ENCODE data around the gene GUCY1A2. TPM values are rescaled to one million over a fixed set of nuclear protein-coding genes. Genes with fewer than 3 reads are reported as not detected.

GUCY1A2 gene
- total RNA-seq, 2 donors from 2014 or later, result 1.7 to 7.2 TPM

DNA sequence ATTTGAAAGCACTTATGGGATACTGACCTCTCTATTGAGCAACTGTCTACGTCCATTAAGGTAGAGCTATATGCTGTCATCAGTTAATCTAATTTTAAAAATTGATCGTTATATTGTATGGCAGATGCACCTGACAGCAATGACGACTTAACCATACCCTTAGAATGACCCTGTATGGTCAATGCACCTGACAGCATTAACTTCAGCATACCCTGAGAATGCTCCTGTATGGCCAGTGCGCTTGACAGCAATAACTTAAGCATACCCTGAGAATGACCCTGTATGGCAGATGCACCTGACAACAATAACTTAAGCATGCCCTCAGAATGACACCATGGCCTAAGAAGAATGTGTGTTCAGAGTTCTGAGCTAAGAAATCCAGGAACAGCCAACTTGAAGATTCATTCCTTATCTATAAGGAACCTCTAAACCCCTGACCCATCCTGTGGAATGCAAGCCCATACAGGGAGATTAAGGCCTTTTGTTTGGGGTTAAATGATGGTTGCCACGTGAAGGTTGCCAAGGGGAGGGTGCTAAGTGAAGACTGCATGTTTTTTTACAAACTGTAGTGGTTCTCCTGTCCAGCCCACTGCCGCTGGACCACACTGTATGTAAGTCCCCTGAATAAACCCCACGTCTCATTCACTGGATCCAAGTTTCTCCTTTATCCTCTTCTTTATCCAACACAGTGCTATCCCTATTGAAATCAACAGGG lies 138.3 kb downstream of the GUCY1A2 start:
- no peaks in the 10 kb centered on the region for H3K27me3 ChIP-seq
- no peaks in the 10 kb centered on the region for H3K36me3 ChIP-seq
- DNase-seq (ENCODE audit: low spot score), result no peak
- H3K4me1 ChIP-seq, result no peaks in the 10 kb centered on the region
- no peak overlapping the region for H3K4me3 ChIP-seq
- no peak overlapping the region for H3K27ac ChIP-seq
- peaks cover 0 to 3% of the 10 kb centered on the region in 2 donors for H3K9me3 ChIP-seq
- TF ChIP-seq, protein P1, sequence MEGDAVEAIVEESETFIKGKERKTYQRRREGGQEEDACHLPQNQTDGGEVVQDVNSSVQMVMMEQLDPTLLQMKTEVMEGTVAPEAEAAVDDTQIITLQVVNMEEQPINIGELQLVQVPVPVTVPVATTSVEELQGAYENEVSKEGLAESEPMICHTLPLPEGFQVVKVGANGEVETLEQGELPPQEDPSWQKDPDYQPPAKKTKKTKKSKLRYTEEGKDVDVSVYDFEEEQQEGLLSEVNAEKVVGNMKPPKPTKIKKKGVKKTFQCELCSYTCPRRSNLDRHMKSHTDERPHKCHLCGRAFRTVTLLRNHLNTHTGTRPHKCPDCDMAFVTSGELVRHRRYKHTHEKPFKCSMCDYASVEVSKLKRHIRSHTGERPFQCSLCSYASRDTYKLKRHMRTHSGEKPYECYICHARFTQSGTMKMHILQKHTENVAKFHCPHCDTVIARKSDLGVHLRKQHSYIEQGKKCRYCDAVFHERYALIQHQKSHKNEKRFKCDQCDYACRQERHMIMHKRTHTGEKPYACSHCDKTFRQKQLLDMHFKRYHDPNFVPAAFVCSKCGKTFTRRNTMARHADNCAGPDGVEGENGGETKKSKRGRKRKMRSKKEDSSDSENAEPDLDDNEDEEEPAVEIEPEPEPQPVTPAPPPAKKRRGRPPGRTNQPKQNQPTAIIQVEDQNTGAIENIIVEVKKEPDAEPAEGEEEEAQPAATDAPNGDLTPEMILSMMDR (IDR thresholded peaks at IDR 0.05), result no peak

DNA sequence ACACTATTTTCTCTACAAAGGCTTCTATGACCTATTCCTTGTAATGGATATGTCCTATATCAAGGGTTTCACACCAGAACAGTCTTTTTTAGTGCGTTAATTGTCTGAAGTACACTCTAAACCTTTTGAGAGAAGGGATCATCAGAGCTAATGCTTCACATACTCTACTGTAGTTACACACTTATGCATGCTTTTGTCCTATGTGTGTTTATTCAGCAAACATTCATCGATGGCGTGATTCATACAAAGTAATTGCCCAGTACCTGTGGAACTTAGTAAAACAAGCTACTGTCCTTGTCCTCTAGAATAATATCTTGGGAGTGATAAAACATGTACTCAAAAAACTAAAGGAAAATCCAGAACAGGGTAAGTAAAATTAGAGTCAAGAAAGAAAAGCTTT lies 139.2 kb downstream of the GUCY1A2 start:
- Histone ChIP-seq H3K27me3 (no peaks in the 10 kb centered on the region), H3K4me1 (no peaks in the 10 kb centered on the region), H3K36me3 (no peaks in the 10 kb centered on the region), H3K9me3 (peaks cover 0 to 3% of the 10 kb centered on the region in 2 donors), H3K4me3 (no peak overlapping the region), H3K27ac (no peak overlapping the region)
- TF ChIP-seq, protein P1 (IDR thresholded peaks at IDR 0.05), result no peak
- DNase-seq (ENCODE audit: low spot score), result no peak

DNA sequence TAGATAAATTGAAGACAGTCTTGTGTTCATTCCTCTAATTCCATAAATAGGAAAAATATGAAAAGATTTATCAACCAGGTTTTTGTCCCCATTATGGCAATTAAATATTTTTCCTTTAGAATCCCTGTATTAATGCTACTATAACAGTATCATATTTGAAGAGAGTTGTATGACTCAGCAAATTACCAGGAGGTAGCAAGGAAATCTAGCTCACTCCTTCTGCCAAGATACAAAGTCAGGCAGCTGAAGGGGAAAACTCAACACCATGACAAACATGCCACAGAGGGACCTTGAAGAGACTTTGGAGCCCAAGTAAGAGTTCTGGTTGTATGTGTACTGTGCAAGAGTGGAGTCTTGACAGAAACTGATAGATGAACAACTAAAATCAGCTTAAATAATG lies 143.3 kb downstream of the GUCY1A2 start:
- no peak for DNase-seq (ENCODE audit: low spot score)
- Histone ChIP-seq H3K27ac (no peak overlapping the region), H3K36me3 (no peaks in the 10 kb centered on the region), H3K9me3 (no peaks in the 10 kb centered on the region), H3K4me3 (no peak overlapping the region), H3K4me1 (no peaks in the 10 kb centered on the region), H3K27me3 (no peaks in the 10 kb centered on the region)
- TF ChIP-seq, protein P1 (IDR thresholded peaks at IDR 0.05), result no peak

DNA sequence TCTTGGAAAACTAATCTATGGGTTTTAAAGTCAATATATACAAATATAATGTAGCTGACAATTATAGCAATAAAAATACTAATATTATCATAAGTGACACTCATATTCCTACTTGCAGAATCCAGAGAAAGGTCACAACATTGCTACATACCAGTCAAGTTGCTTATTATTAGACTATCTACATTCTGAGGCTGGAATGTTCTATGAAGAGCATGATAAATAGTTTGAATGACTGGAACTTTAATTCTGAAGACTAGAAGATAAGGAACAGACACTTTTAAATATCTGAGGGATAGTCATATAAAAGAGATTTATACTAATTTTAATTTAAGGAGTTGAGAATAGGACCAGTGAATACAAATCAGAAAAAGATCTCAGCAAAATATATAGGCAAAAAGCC lies 146.0 kb downstream of the GUCY1A2 start:
- Histone ChIP-seq H3K27ac (no peak overlapping the region), H3K27me3 (no peaks in the 10 kb centered on the region), H3K36me3 (no peaks in the 10 kb centered on the region), H3K4me1 (no peaks in the 10 kb centered on the region), H3K9me3 (no peaks in the 10 kb centered on the region), H3K4me3 (no peak overlapping the region)
- TF ChIP-seq, protein P1 (IDR thresholded peaks at IDR 0.05), result no peak
- DNase-seq (ENCODE audit: low spot score), result no peak

DNA sequence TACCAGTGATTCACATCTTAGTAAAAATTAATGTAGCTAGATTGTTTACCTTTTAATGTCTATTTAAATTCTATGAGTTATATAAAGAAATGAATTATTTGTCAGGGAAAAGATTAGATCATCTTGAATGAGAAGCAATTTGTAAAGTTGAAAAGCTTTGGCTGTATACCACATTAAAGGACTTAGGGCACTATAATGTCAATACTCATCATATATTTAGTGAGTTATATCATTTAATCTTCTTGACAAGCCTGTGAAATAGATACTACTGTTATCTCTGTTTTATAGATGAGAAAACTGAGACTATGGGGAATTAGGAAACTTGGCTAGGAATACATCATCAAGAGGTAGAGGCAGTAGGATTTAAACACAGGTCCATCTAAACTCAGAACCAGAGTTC lies 160.1 kb downstream of the GUCY1A2 start:
- Histone ChIP-seq H3K27me3 (no peaks in the 10 kb centered on the region), H3K36me3 (no peaks in the 10 kb centered on the region), H3K9me3 (peaks cover 0 to 3% of the 10 kb centered on the region in 2 donors), H3K4me3 (no peak overlapping the region), H3K27ac (no peak overlapping the region), H3K4me1 (no peaks in the 10 kb centered on the region)
- DNase-seq (ENCODE audit: low spot score), result no peak
- TF ChIP-seq, protein P1 (IDR thresholded peaks at IDR 0.05), result no peak

DNA sequence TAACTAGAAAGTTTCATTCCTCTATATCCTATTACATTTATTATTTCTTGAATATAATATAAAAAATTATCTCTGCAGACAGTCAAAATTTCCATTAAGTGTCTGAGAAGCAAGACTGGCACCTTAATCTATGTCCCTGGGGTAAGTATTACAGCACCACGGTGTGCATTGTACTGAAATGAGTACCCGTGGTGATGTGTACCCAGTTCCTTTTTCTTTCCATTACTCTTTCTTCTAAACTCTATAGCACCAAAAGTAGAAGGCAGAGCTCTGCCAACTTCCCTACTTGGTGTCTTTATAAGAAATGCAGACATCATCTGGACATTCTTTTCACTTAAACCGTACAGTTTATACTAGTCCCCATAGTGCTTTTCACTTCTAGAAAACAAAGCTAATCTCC lies 161.7 kb downstream of the GUCY1A2 start:
- no peak for DNase-seq (ENCODE audit: low spot score)
- H3K4me3 ChIP-seq, result no peak overlapping the region
- TF ChIP-seq, protein P1 (IDR thresholded peaks at IDR 0.05), result no peak
- H3K27me3 ChIP-seq, result no peaks in the 10 kb centered on the region
- H3K9me3 ChIP-seq, result peaks cover 6 to 12% of the 10 kb centered on the region in 2 donors
- no peaks in the 10 kb centered on the region for H3K4me1 ChIP-seq
- H3K36me3 ChIP-seq, result no peaks in the 10 kb centered on the region
- H3K27ac ChIP-seq, result no peak overlapping the region

Measured in right atrium auricular region (tissue), 2 donors.